HG02588 (cell line): ENCODE results near the gene DUSP23.

ENCODE experiments used
- ATAC-seq: cut with Tn5 transposase; IDR thresholded peaks from one replicate; pipeline ENCODE4 v1.9.1; 2021; ENCODE audit warnings: mild to moderate bottlenecking, moderate library complexity; ENCODE audit not compliant: unreplicated experiment

The DUSP23 gene

GRCh38 chr1:159780583-159781582 lies at the start of gene DUSP23:
Gene DUSP23, plus strand, starts transcription at chr1:159780962. Its CDS starts 139 bp downstream, at chr1:159781101.
- ATAC-seq: peak; percentile 99

- no peak for ATAC-seq
Measured at GRCh38 chr1:159737238-159737916, 43.4 kb upstream of the DUSP23 start.

GRCh38 chr1:159743651-159744410 lies 36.9 kb upstream of the DUSP23 start:
- no peak for ATAC-seq

GRCh38 chr1:159746666-159747065 lies 34.1 kb upstream of the DUSP23 start:
- no peak for ATAC-seq

- no peak for ATAC-seq
Measured at GRCh38 chr1:159748370-159748769, 32.4 kb upstream of the DUSP23 start.

GRCh38 chr1:159749630-159750029 lies 31.1 kb upstream of the DUSP23 start:
- ATAC-seq: no peak

GRCh38 chr1:159750621-159751020 lies 30.1 kb upstream of the DUSP23 start:
- no peak for ATAC-seq

- ATAC-seq: no peak
Measured at GRCh38 chr1:159751031-159751430, 29.7 kb upstream of the DUSP23 start.

- ATAC-seq: no peak
Measured at GRCh38 chr1:159752135-159752580, 28.6 kb upstream of the DUSP23 start.

- ATAC-seq: no peak
Measured at GRCh38 chr1:159753386-159753785, 27.4 kb upstream of the DUSP23 start.

- ATAC-seq: no peak
Measured at GRCh38 chr1:159755451-159756007, 25.2 kb upstream of the DUSP23 start.

GRCh38 chr1:159756397-159756796 lies 24.4 kb upstream of the DUSP23 start:
- no peak for ATAC-seq

- no peak for ATAC-seq
Measured at GRCh38 chr1:159763686-159764085, 17.1 kb upstream of the DUSP23 start.

- no peak for ATAC-seq
Measured at GRCh38 chr1:159765806-159766205, 15.0 kb upstream of the DUSP23 start.

- ATAC-seq: no peak
Measured at GRCh38 chr1:159771127-159771895, 9.5 kb upstream of the DUSP23 start.

- ATAC-seq: no peak
Measured at GRCh38 chr1:159774465-159774864, 6.3 kb upstream of the DUSP23 start.

GRCh38 chr1:159775716-159776115 lies 5.0 kb upstream of the DUSP23 start:
- no peak for ATAC-seq

- ATAC-seq: no peak
Measured at GRCh38 chr1:159778266-159778665, 2.5 kb upstream of the DUSP23 start.

GRCh38 chr1:159779403-159779851 lies 1.3 kb upstream of the DUSP23 start:
- no peak for ATAC-seq

- ATAC-seq: no peak
Measured at GRCh38 chr1:159781992-159782391, 1.2 kb downstream of the DUSP23 start.
